Aorta (tissue), 5 donors: ENCODE results near the gene BMERB1. TPM values are rescaled to one million over a fixed set of nuclear protein-coding genes. Genes with fewer than 3 reads are reported as not detected.
A peak's percentile ranks its signal among the peaks of the same experiment; 100 is the strongest.

Experiments used
- ATAC-seq: fragments of 200-7000 bp; cut with Tn5 transposase; one replicate; pipeline ENCODE4 v1.9.1; 2022; ENCODE audit warnings: moderate library complexity; ENCODE audit not compliant: low FRiP score
- DNase-seq, 2 donors: peaks; one replicate each; pipeline ENCODE4 v3.0.0-alpha.2; 2020
- H3K27ac ChIP-seq, 2 donors: one replicate each; pipeline ENCODE4 v1.5.1; 2013; ENCODE audit warnings: low read length in 2 of 2, mild to moderate bottlenecking in 2 of 2, moderate library complexity in 2 of 2, control low read depth in 1 of 2, inconsistent platforms in 1 of 2, low read depth in 1 of 2
- H3K27me3 ChIP-seq, 2 donors: one replicate each; pipeline ENCODE4 v1.6.1; 2013; ENCODE audit warnings: control low read depth in 1 of 2, low read length in 1 of 2, mild to moderate bottlenecking in 1 of 2, moderate library complexity in 1 of 2; ENCODE audit not compliant: insufficient read depth in 2 of 2, control insufficient read depth in 1 of 2
- H3K36me3 ChIP-seq, 2 donors: one replicate each; pipeline ENCODE4 v1.6.1; 2013; ENCODE audit warnings: control low read depth in 1 of 2, low read length in 1 of 2, mild to moderate bottlenecking in 1 of 2; ENCODE audit not compliant: insufficient read depth in 2 of 2, control insufficient read depth in 1 of 2
- H3K4me1 ChIP-seq, 2 donors: one replicate each; pipeline ENCODE4 v1.6.1; 2013; ENCODE audit warnings: low read length in 2 of 2, control low read depth in 1 of 2, mild to moderate bottlenecking in 1 of 2, moderate library complexity in 1 of 2; ENCODE audit not compliant: insufficient read depth in 2 of 2, control insufficient read depth in 1 of 2
- H3K4me3 ChIP-seq, 2 donors: one replicate each; pipeline ENCODE4 v1.5.1; 2013; ENCODE audit warnings: low read length in 2 of 2, control low read depth in 1 of 2, mild to moderate bottlenecking in 1 of 2
- H3K9me3 ChIP-seq: one replicate; pipeline ENCODE4 v1.6.1; 2013; ENCODE audit warnings: mild to moderate bottlenecking, low read length; ENCODE audit not compliant: control insufficient read depth
- WGBS, 2 donors: extraction: QIAGEN DNeasy Blood & Tissue Kit; methylation state at CpG; one replicate each; pipeline ENCODE4 v1.1.7; 2013; 5-methylcytosine and 5-hydroxymethylcytosine counted together
- intact Hi-C, 2 donors: fragments of 100-400 bp; cut with DNase I; formaldehyde crosslinking; loops; one replicate each; pipeline versions ENCODE4 v1.14.2 to v1.15.0; 2022
- polyA plus RNA-seq, 2 donors: library from polyadenylated mRNA; stranded (reverse); fragments of 200-250 nt; gene quantifications; one replicate each; pipeline ENCODE4 v1.2.3, GENCODE V29; 2013
- total RNA-seq, 2 donors: library from RNA; stranded (reverse); fragmentation: NEBNext Ultra II Directional; extraction: Animal tissue kit (Norgen Biotek cat#: 25700); gene quantifications; one replicate each; pipeline ENCODE4 v1.2.1, GENCODE V29; 2021
- donor health status: healthy with polysubstance abuse.
- donor health status: Bipolar disorder and iron deficiency.
- donor health status: DM: no; HTN: no; CAD: no.
- donor health status: DM: no; HTN: no; CAD: no.
- donor health status: DM: yes; HTN: yes; CAD: no.

BMERB1 gene
- total and polyA plus RNA-seq, 4 donors, result 52.2 to 76.7 (median 71.1) TPM

DNA sequence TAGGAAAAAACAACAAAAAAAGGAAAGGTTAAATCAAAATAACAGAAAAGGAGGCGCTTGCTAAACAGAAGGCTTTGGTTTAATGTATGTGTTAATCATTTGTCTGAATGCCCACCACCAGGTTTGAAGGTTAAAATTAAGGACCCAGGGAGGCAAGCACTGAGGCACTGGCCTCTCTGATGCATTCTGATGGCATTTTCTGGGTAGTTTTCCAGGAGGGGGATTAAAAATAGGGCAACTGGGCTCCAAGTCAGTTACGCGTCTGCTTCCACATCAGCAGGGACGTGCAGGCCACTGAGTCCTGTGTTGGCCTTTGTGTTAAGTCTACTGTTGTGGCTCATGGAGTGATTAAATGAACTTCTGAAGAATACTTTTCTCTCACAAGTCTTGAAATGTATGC is 181.6 kb downstream of the BMERB1 start:
- Histone ChIP-seq H3K4me1 (peaks cover 0 to 3% of the 10 kb centered on the region in 2 donors), H3K36me3 (peaks cover 10 to 15% of the 10 kb centered on the region in 2 donors), H3K4me3 (no peak overlapping the region), H3K9me3 (no peaks in the 10 kb centered on the region), H3K27ac (no peak overlapping the region), H3K27me3 (no peaks in the 10 kb centered on the region)
- WGBS, 2 donors, result 61 to 71% methylated on average over 4 of the region's 4 CpGs
- intact Hi-C loops, result no loop called here
- ATAC-seq (no peak), DNase-seq (no peak)

DNA sequence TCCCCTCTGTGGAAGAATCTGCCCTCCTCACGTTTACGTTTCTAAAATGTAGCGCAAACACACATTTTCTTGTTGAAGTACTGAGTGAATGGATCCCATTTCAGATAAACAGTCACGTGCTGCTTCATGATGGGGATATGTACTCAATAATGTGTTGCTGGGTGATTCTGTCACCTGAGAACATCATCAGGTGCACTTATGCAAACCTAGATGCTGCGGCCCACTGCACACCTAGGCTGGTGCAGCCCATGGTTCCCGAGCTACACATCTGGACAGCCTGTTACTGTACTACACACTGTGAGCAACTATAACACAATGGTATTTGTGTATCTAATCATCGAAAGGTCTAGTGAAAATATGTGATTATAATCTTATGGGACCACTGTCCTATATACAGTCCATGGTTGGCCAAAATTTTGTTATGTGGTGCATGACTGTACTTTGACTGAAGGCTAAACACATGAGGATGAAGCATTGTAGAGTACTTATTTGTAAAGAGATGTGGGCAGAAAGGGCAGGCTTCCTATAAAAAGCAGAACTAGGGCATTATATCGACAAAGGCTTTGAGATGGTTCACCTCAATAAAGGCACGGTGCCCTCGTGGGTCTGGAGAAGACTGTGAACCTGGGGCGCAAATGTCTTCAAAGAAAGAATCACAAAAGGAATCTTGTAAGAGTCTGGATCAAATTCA is 182.2 kb downstream of the BMERB1 start:
- intact Hi-C loops, result no loop called here
- H3K27me3 ChIP-seq, result no peaks in the 10 kb centered on the region
- DNase-seq (no peak), ATAC-seq (no peak)
- WGBS, 2 donors, result 91 to 94% methylated on average over 11 of the region's 11 CpGs
- no peaks in the 10 kb centered on the region for H3K9me3 ChIP-seq
- H3K4me3 ChIP-seq, result no peak overlapping the region
- no peak overlapping the region for H3K27ac ChIP-seq
- H3K36me3 ChIP-seq, result peaks cover 8 to 15% of the 10 kb centered on the region in 2 donors
- H3K4me1 ChIP-seq, result peaks cover 0 to 4% of the 10 kb centered on the region in 2 donors

DNA sequence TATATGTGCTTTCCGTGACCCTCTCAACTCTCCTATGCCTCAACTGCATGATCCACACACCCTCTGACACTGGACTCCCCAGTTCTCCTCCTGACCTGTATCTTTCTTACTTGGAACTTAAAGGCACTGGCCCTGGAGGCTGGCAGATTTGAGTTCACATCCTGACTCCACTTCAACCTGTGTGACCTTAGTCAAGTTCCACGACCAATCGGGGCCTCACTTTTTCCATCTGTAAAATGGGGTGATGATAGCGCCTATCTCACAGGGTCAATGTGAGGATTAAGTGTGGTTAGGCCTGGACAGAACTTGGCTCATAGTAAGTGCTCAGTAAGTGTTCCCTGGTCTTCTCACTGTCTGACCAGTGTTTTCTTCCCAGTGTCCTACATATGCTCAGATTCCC is 183.5 kb downstream of the BMERB1 start:
- no peak overlapping the region for H3K27ac ChIP-seq
- no peaks in the 10 kb centered on the region for H3K9me3 ChIP-seq
- WGBS, 2 donors, result 97% methylated on average over 4 of the region's 4 CpGs
- no peak for DNase-seq
- H3K27me3 ChIP-seq, result no peaks in the 10 kb centered on the region
- peaks cover 2 to 4% of the 10 kb centered on the region in 2 donors for H3K4me1 ChIP-seq
- no peak for ATAC-seq
- H3K4me3 ChIP-seq, result no peak overlapping the region
- intact Hi-C loops, result no loop called here
- H3K36me3 ChIP-seq, result peaks cover 3 to 14% of the 10 kb centered on the region in 2 donors

DNA sequence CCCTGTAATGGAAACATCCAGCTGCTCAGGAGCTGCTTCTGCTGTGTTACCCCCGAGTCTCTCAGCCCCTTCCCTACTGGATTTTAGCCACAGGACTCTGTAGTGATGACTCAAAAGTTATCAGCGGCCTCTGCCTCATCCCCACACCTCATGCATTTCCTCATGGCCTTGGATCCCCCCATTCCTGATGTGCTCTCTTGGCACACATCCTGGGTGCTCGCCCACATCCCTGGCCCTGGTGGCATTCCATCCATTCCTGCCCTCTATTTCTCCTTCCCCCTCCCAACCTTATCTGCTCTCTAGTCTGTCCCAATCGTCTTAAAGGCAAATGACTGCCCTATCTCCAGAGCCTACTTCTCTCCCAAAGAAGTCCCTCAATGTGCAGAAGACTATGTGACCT is 184.0 kb downstream of the BMERB1 start:
- 49 to 55% methylated on average over 4 of the region's 4 CpGs for WGBS, 2 donors
- Histone ChIP-seq H3K4me3 (no peak overlapping the region), H3K27ac (no peak overlapping the region), H3K9me3 (no peaks in the 10 kb centered on the region), H3K36me3 (peaks cover 3 to 14% of the 10 kb centered on the region in 2 donors), H3K27me3 (no peaks in the 10 kb centered on the region), H3K4me1 (peaks cover 2 to 4% of the 10 kb centered on the region in 2 donors)
- no peak for ATAC-seq
- DNase-seq, result no peak
- intact Hi-C loops, result no loop called here

DNA sequence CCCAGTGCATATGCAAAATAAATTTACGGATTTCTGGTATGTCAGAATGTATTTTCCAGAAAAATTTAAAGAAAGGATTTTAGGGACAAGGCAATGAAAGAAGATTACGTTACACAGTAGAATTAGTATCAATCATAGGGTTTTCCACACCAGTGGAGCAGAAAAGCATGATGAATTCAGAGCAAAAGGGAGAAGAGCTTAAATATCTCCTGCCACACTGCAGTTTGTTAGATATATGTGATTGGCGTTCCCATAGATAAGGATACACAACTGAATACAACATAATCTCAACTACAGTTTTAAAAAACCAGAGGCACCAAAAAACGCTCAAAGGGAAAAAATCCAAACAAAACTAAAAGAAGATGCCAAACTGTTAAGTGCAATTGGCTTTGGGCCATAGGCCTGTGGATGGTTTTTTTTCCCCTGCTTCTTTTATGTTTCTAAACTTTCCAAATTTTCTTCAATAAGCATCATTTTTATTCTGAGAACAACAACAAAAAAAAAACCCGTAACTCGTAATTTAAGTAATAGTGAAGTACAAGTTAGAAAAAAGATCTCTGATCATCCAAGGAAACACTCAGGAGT is 186.3 kb downstream of the BMERB1 start:
- intact Hi-C loops, result no loop called here
- DNase-seq, result no peak
- Histone ChIP-seq H3K27me3 (no peaks in the 10 kb centered on the region), H3K4me3 (no peak overlapping the region), H3K27ac (no peak overlapping the region), H3K36me3 (peaks cover 3 to 19% of the 10 kb centered on the region in 2 donors), H3K9me3 (no peaks in the 10 kb centered on the region), H3K4me1 (peaks cover 2 to 4% of the 10 kb centered on the region in 2 donors)
- ATAC-seq, result no peak
- WGBS, 2 donors, result 30 to 33% methylated on average over 6 of the region's 6 CpGs

DNA sequence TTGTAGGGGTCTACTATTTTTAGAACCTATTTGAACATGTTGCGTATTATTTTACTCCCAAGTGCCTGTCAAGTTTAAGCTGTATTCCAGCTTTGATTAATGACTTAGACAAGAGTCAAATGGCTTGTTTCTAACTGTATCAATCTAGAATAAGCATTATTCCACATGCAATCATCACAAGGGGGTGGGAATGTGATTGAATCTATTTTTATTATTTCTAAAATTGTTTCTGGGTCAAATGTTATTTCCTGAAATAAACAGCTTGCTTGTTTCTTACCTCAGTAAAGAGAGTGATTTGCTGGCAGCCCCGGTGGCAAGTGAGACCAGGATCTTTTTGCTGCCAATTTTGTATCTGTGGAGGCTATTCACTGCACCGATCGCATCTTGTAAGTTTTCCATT is 187.1 kb downstream of the BMERB1 start:
- H3K27ac ChIP-seq, result peak overlapping the region in 1 of 2 donors; percentile 17
- intact Hi-C loops, result no loop called here
- ATAC-seq, result no peak
- H3K4me1 ChIP-seq, result peaks cover 2 to 4% of the 10 kb centered on the region in 2 donors
- H3K9me3 ChIP-seq, result no peaks in the 10 kb centered on the region
- DNase-seq, result no peak
- H3K4me3 ChIP-seq, result no peak overlapping the region
- WGBS, 2 donors, result 2 to 10% methylated on average over 4 of the region's 4 CpGs
- no peaks in the 10 kb centered on the region for H3K27me3 ChIP-seq
- peaks cover 0 to 14% of the 10 kb centered on the region in 2 donors for H3K36me3 ChIP-seq

DNA sequence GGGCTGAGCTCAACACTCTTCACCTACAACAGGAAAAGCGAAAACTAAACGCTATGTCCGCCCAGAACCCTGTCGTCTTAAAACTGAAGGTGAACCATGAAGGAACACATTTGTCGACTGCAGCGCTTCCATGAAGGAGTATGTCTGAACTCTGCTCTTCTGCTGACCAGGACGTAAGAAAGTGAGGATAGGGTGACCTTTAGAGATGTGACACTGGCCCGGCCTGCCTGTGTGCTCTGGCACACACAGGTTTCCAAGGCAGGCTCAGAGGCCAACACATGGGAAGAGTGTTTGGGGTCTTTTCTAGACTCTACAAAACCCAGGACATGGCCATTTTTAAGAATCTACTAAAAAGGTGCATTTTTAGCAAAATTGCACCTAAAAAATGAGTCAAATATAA is 187.5 kb downstream of the BMERB1 start:
- intact Hi-C loops, result no loop called here
- Histone ChIP-seq H3K27me3 (no peaks in the 10 kb centered on the region), H3K36me3 (peaks cover 0 to 11% of the 10 kb centered on the region in 2 donors), H3K9me3 (no peaks in the 10 kb centered on the region), H3K27ac (peak overlapping the region in 1 of 2 donors; percentile 17), H3K4me3 (no peak overlapping the region), H3K4me1 (peaks cover 2 to 4% of the 10 kb centered on the region in 2 donors)
- DNase-seq (no peak), ATAC-seq (no peak)
- 80 to 86% methylated on average over 8 of the region's 8 CpGs for WGBS, 2 donors

DNA sequence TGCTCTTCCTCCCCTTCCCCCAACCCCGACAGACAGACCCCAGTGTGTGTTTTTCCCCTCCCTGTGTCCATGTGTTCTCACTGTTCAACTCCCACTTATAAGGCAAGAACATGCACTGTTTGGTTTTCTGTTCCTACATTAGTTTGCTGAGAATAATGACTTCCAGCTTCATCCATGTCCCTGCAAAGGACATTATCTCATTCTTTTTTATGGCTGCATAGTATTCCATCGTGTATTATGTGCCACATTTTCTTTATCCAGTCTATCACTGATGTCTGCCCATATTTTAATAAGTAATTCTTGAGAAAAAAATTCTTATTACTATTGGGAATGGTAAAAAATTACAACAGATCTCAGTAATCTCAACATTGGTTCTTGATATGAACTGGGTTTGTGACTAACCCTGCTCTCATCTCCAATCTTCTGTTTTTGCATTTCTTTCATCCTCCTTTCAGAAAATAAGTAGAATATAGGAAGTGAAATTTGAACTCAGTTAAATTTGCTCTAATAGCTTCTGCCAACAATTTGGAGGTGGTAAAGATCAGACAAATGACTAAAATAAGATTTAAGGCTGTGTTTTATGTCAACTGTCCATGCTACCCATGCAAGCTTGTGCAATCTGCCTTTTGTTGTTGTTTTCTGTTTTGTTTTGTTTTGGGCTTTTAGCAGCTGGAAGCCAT is 197.5 kb downstream of the BMERB1 start:
- no peak for DNase-seq
- H3K4me1 ChIP-seq, result no peaks in the 10 kb centered on the region
- no peak for ATAC-seq
- H3K27ac ChIP-seq, result no peak overlapping the region
- intact Hi-C loops, result no loop called here
- H3K27me3 ChIP-seq, result no peaks in the 10 kb centered on the region
- H3K36me3 ChIP-seq, result peaks cover 10 to 13% of the 10 kb centered on the region in 2 donors
- H3K4me3 ChIP-seq, result no peak overlapping the region
- no peaks in the 10 kb centered on the region for H3K9me3 ChIP-seq
- 98% methylated on average over 2 of the region's 2 CpGs for WGBS, 2 donors
